HEK293 (cell line): ENCODE results near the gene PDZK1IP1.
"Not testable (repeated sequence)": the region's sequence is repeated elsewhere in the genome, so short reads cannot be mapped to it uniquely, and the experiment has no call there.

ENCODE experiments used
- CTCF ChIA-PET: fragments of 350-600 bp; formaldehyde crosslinking; extraction: SDS; loops from one replicate; lab custom pipeline; 2021; ENCODE audit warnings: antibody characterized with exemption; lab: Yijun Ruan, JAX
- POLR2A ChIA-PET: fragments of 300-600 bp; formaldehyde crosslinking; extraction: SDS; loops from one replicate; lab custom pipeline; 2020; ENCODE audit warnings: antibody characterized with exemption, inconsistent platforms; lab: Yijun Ruan, JAX
- H3K27ac ChIP-seq: fragments of 200-500 bp; sonication (Bioruptor generic); 2 replicates; pipeline ENCODE4 v1.5.1; 2014; ENCODE audit warnings: low read depth, low read length, control low read depth, inconsistent platforms; ENCODE audit errors: extremely low read depth
- H3K36me3 ChIP-seq, 2 experiments: fragments of 200-500 bp in 1 of 2; sonication (Bioruptor generic) in 1 of 2; 1 replicate in 1 of 2; 2 replicates in 1 of 2; pipeline ENCODE4 v1.5.1; 2014 to 2017; ENCODE audit warnings: inconsistent platforms in 2 of 2, low read length in 2 of 2; ENCODE audit not compliant: control insufficient read depth in 2 of 2, insufficient read depth in 1 of 2
- H3K4me1 ChIP-seq: fragments of 200-500 bp; sonication (Bioruptor generic); 2 replicates; pipeline ENCODE4 v1.5.1; 2014; ENCODE audit warnings: mild to moderate bottlenecking, low read length, inconsistent platforms; ENCODE audit not compliant: control insufficient read depth, insufficient read depth
- H3K4me3 ChIP-seq: 2 replicates; pipeline ENCODE4 v1.5.1; 2011; ENCODE audit warnings: low read depth, mild to moderate bottlenecking, control low read depth, low read length, moderate library complexity
- H3K9me3 ChIP-seq: fragments of 200-500 bp; sonication (Bioruptor generic); 2 replicates; pipeline ENCODE4 v1.5.1; 2014; ENCODE audit warnings: low read depth, low read length, inconsistent platforms; ENCODE audit not compliant: control insufficient read depth, insufficient read depth
- ZNF138 ChIP-seq: fragments of 450-650 bp; formaldehyde crosslinking; IDR thresholded peaks from 2 replicates; pipeline ENCODE4 v1.5.1; 2016; ENCODE audit warnings: missing biosample characterization, missing genetic modification characterization, borderline replicate concordance
- ZNF211 ChIP-seq: fragments of 450-650 bp; formaldehyde crosslinking; IDR thresholded peaks from 2 replicates; pipeline ENCODE4 v1.5.1; 2016; ENCODE audit warnings: low read depth, missing biosample characterization, missing genetic modification characterization
- TF ChIP-seq, protein P1 (sequence below): fragments of 450-650 bp; formaldehyde crosslinking; IDR thresholded peaks from 2 replicates; pipeline ENCODE4 v1.5.1; 2016; ENCODE audit warnings: missing biosample characterization, missing genetic modification characterization, low read depth
- TF ChIP-seq, protein P2 (sequence below): fragments of 450-650 bp; formaldehyde crosslinking; IDR thresholded peaks from 2 replicates; pipeline ENCODE4 v1.5.1; 2016; ENCODE audit warnings: missing biosample characterization, missing genetic modification characterization

PDZK1IP1 gene

DNA sequence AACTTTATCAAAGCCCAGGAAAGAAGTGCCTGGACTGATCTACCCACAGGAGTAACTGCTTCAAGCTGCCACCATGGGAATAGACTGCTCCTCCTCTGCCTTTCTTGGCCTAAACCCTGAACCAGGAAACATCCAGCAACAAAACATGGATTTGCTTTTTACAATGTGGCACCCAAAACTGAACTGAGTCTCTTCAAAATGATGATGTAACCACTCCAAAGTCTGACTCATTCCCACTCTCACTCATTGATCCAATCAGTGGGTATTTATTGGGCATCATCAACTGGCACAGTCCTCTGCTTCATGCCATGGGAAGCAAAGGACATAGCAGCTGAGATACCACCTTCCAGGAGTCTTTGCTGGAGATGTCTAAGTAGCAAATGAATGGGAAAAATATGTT lies 29.1 kb downstream of the PDZK1IP1 start:
- Histone ChIP-seq H3K4me3 (no peak overlapping the region), H3K4me1 (no peaks in the 10 kb centered on the region), H3K9me3 (no peaks in the 10 kb centered on the region), H3K27ac (no peak overlapping the region), H3K36me3 (no peaks in the 10 kb centered on the region)
- TF ChIP-seq, protein P1, sequence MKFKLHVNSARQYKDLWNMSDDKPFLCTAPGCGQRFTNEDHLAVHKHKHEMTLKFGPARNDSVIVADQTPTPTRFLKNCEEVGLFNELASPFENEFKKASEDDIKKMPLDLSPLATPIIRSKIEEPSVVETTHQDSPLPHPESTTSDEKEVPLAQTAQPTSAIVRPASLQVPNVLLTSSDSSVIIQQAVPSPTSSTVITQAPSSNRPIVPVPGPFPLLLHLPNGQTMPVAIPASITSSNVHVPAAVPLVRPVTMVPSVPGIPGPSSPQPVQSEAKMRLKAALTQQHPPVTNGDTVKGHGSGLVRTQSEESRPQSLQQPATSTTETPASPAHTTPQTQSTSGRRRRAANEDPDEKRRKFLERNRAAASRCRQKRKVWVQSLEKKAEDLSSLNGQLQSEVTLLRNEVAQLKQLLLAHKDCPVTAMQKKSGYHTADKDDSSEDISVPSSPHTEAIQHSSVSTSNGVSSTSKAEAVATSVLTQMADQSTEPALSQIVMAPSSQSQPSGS (tag by site-specific recombination), result 0 out of 2 replicates have a peak, but pooled peaks have one; percentile 48
- TF ChIP-seq ZNF211 (tag by site-specific recombination), result no peak
- CTCF ChIA-PET, result interaction anchor here (0.7 kb wide), 1 partner anchor 47 kb away, joined by 3 read pairs; no protein-coding TSS in a partner anchor
- POLR2A ChIA-PET, result no interaction called here

DNA sequence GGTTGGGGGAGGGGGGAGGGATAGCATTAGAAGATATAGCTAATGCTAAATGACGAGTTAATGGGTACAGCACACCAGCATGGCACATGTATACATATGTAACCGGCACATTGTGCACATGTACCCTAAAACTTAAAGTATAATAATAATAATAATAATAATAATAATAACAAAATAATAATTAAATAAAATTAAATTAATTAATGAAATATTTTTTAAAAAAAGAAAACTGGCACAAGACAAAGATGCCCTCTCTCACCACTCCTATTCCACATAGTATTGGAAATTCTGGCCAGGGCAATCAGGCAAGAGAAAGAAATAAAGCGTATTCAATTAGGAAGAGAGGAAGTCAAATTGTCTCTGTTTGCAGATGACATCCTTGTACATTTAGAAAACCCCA lies 31.9 kb downstream of the PDZK1IP1 start:
- H3K4me3 ChIP-seq, H3K27ac ChIP-seq, H3K4me1 ChIP-seq, POLR2A ChIA-PET, H3K36me3 ChIP-seq, CTCF ChIA-PET, H3K9me3 ChIP-seq: not testable (repeated sequence)

DNA sequence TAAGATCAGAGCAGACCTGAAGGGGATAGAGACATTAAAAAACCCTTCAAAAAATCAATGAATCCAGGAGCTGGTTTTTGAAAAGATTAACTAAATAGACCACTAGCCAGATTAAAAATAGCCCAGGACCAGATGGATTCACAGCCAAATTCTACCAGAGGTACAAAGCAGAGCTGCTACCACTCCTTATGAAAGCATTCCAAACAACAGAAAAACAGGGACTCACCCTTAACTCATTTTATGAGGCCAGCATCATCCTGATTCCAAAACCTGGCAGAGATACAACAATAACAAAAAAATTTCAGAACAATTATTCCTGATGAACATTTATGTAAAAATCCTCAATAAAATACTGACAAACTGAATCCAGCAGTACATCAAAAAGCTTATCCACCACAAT lies 33.4 kb downstream of the PDZK1IP1 start:
- H3K4me3 ChIP-seq, POLR2A ChIA-PET, H3K4me1 ChIP-seq, H3K9me3 ChIP-seq, H3K27ac ChIP-seq, H3K36me3 ChIP-seq: not testable (repeated sequence)
- CTCF ChIA-PET, result interaction anchor here (0.6 to 1.1 kb wide), 2 partner anchors 18 to 19 kb away, joined by 3 to 5 read pairs; no protein-coding TSS in a partner anchor

DNA sequence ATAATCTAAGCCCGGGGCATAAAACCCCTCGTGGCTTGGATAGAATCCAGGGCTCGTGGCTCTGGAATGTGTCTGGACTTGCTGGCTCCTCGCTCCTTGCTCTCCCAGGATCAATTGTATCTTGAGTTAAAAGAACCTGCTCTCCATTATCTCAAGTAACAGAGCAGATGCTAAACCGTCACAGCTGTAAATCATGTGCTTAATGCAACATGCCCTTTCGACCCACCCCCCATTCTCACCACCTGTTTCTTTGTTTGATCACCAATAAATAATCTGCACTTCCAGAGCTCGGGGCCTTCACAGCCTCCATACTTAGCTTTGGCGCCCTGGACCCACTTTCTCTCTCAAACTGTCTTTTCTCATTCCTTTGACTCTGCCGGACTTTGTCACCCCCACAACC lies 40.7 kb downstream of the PDZK1IP1 start:
- H3K4me3 ChIP-seq, H3K36me3 ChIP-seq, H3K9me3 ChIP-seq, H3K4me1 ChIP-seq, H3K27ac ChIP-seq, POLR2A ChIA-PET: not testable (repeated sequence)
- CTCF ChIA-PET, result interaction anchor here (0.5 to 0.6 kb wide), 2 partner anchors 16 to 206 kb away, joined by 4 to 6 read pairs; no protein-coding TSS in a partner anchor

DNA sequence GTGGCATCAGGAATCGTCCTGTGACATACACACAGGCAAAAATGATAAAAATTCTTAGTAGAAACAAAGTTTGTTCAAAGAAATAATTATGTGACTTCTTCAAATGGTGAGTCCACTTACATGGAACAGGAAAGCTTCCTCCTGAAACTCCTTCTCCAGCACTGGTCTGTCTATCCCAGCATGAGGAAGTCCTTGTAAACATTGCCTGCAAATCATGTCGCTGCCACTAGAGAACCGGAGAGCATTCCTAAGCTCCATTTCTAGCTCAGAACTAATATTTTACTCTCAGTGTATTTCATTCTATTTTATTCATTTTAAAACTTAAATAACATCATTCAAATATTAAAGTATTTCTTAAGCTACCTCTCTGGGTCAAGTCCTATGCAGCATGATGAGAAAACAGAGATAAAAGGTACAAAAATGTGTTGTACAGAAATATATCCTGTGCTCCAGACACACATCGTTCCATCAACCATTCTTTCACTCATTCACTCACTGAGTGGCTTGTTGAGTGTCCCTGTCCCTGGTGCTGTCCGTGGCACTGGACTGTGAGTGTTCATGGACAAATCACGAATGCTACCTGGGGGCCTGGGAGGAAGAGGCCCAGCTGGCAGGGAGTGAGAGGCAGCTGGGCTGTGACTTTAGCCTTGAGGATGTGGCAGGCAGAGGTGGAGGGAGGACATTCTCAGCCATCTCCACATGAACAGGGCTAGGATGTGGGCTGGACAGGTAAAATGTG lies 42.6 kb downstream of the PDZK1IP1 start:
- Histone ChIP-seq H3K27ac (no peak overlapping the region), H3K4me1 (no peaks in the 10 kb centered on the region), H3K36me3 (no peaks in the 10 kb centered on the region), H3K9me3 (no peaks in the 10 kb centered on the region), H3K4me3 (no peak overlapping the region)
- ChIA-PET CTCF (no interaction called here), POLR2A (no interaction called here)
- TF ChIP-seq ZNF138 (tag by site-specific recombination), result no peak
- TF ChIP-seq, protein P2, sequence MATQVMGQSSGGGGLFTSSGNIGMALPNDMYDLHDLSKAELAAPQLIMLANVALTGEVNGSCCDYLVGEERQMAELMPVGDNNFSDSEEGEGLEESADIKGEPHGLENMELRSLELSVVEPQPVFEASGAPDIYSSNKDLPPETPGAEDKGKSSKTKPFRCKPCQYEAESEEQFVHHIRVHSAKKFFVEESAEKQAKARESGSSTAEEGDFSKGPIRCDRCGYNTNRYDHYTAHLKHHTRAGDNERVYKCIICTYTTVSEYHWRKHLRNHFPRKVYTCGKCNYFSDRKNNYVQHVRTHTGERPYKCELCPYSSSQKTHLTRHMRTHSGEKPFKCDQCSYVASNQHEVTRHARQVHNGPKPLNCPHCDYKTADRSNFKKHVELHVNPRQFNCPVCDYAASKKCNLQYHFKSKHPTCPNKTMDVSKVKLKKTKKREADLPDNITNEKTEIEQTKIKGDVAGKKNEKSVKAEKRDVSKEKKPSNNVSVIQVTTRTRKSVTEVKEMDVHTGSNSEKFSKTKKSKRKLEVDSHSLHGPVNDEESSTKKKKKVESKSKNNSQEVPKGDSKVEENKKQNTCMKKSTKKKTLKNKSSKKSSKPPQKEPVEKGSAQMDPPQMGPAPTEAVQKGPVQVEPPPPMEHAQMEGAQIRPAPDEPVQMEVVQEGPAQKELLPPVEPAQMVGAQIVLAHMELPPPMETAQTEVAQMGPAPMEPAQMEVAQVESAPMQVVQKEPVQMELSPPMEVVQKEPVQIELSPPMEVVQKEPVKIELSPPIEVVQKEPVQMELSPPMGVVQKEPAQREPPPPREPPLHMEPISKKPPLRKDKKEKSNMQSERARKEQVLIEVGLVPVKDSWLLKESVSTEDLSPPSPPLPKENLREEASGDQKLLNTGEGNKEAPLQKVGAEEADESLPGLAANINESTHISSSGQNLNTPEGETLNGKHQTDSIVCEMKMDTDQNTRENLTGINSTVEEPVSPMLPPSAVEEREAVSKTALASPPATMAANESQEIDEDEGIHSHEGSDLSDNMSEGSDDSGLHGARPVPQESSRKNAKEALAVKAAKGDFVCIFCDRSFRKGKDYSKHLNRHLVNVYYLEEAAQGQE (tag by site-specific recombination), result peak; percentile 87

DNA sequence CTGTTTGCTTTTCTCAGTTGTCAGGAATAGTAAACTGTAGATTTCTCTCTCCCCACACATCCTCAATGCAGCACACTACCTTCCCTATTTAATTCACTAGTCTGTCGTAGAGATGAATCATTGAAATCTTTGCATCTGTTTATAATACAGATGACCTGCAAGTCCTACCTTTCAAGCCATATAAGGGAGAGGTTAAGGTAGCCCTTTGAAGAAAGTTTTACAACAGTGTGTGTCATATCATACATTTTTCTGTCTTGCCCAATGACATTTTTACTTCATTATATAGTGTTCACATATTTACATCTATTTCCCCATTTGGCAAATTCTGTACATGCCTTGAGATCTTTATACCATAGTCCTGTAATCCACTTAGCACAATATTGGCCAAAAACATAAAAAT lies 43.3 kb downstream of the PDZK1IP1 start:
- H3K27ac ChIP-seq, H3K9me3 ChIP-seq, H3K36me3 ChIP-seq, H3K4me1 ChIP-seq, POLR2A ChIA-PET, H3K4me3 ChIP-seq, CTCF ChIA-PET: not testable (repeated sequence)
